HepG2 (cell line): ENCODE results near the gene FOXS1. TPM values are rescaled to one million over a fixed set of nuclear protein-coding genes. Genes with fewer than 3 reads are reported as not detected.

Experiments used
- BCLAF1 ChIP-seq: fragments of 450-650 bp; IDR thresholded peaks from 2 replicates; pipeline ENCODE4 v1.6.1; 2017; ENCODE audit warnings: mild to moderate bottlenecking
- FOXP4 ChIP-seq: sonication (generic); formaldehyde crosslinking; IDR thresholded peaks from 2 replicates; pipeline ENCODE4 v1.4.0; 2020; ENCODE audit warnings: missing genetic modification reagents
- MIER3 ChIP-seq: IDR thresholded peaks from 2 replicates; pipeline ENCODE4 v1.6.1; 2016; ENCODE audit warnings: missing compliant biosample characterization, borderline replicate concordance
- NR2F2 ChIP-seq: IDR thresholded peaks from 2 replicates; pipeline ENCODE4 v1.6.1; 2012; ENCODE audit warnings: low read depth, inconsistent platforms, borderline replicate concordance
- SMARCE1 ChIP-seq: fragments of 450-650 bp; IDR thresholded peaks from 2 replicates; pipeline ENCODE4 v1.6.1; 2017; ENCODE audit warnings: borderline replicate concordance
- SNAPC5 ChIP-seq: sonication (generic); formaldehyde crosslinking; IDR thresholded peaks from 2 replicates; pipeline ENCODE4 v1.8.1; 2023; ENCODE audit warnings: mild to moderate bottlenecking, missing genetic modification reagents, borderline replicate concordance
- SRF ChIP-seq: IDR thresholded peaks from 2 replicates; pipeline ENCODE4 v1.6.1; 2011; ENCODE audit warnings: mild to moderate bottlenecking, low read depth, low read length, moderate library complexity
- SSRP1 ChIP-seq: IDR thresholded peaks from 2 replicates; pipeline ENCODE4 v1.6.1; 2016; ENCODE audit warnings: control low read depth
- TOPORS ChIP-seq: sonication (generic); formaldehyde crosslinking; IDR thresholded peaks from 2 replicates; pipeline ENCODE4 v1.8.0; 2023; ENCODE audit warnings: mild to moderate bottlenecking, missing genetic modification reagents
- ZBTB37 ChIP-seq: sonication (generic); formaldehyde crosslinking; IDR thresholded peaks from 2 replicates; pipeline ENCODE4 v1.4.0; 2020; ENCODE audit warnings: mild to moderate bottlenecking, missing genetic modification reagents
- ZFP82 ChIP-seq: sonication (generic); formaldehyde crosslinking; IDR thresholded peaks from 2 replicates; pipeline ENCODE4 v1.5.1; 2020; ENCODE audit warnings: mild to moderate bottlenecking, missing genetic modification reagents, borderline replicate concordance
- ZNF274 ChIP-seq: sonication (generic); formaldehyde crosslinking; IDR thresholded peaks from 2 replicates; pipeline ENCODE4 v1.5.1; 2020; ENCODE audit warnings: mild to moderate bottlenecking, missing genetic modification reagents
- ZNF407 ChIP-seq: sonication (generic); formaldehyde crosslinking; IDR thresholded peaks from one replicate; pipeline ENCODE4 v1.5.1; 2020; ENCODE audit warnings: mild to moderate bottlenecking, missing genetic modification reagents; ENCODE audit errors: not compliant biosample characterization
- ZNF598 ChIP-seq: sonication (generic); formaldehyde crosslinking; IDR thresholded peaks from 2 replicates; pipeline ENCODE4 v1.5.1; 2020; ENCODE audit warnings: mild to moderate bottlenecking, missing genetic modification reagents, borderline replicate concordance
- polyA plus RNA-seq, 8 experiments: library from polyadenylated mRNA; depleted of rRNA in 3 of 8; stranded (reverse) in 7 of 8; unstranded in 1 of 8; fragments of >200 nt; fragmentation: Illumina TruSeq in 4 of 8; extraction: Trizol in 4 of 8; gene quantifications; 2 replicates each; pipeline versions ENCODE4 v1.2.1 to v1.2.3, GENCODE V29; 2011 to 2016; ENCODE audit warnings: low read depth in 4 of 8, missing spikeins in 1 of 8, mixed read lengths in 1 of 8; ENCODE audit not compliant: insufficient read depth in 1 of 8
- total RNA-seq, 5 experiments: library from RNA; depleted of rRNA; stranded (reverse); fragments of >200 nt; fragmentation: Illumina TruSeq; extraction: Trizol; gene quantifications; 2 replicates each; pipeline ENCODE4 v1.2.3, GENCODE V29; 2016; ENCODE audit warnings: low read depth in 1 of 5

Gene FOXS1
- total and polyA plus RNA-seq, 2 of the 13 experiments (the other 11 are each of a cell fraction or from before 2014, with no cell fraction given): not detected

- TF ChIP-seq ZNF274 (CRISPR knock-in tag) (no peak), SNAPC5 (no peak), FOXP4 (no peak), SMARCE1 (no peak), ZNF407 (no peak), SSRP1 (CRISPR knock-in tag) (no peak), MIER3 (CRISPR knock-in tag) (no peak), ZFP82 (CRISPR knock-in tag) (no peak), SRF (no peak), TOPORS (CRISPR knock-in tag) (no peak), BCLAF1 (no peak), ZNF598 (CRISPR knock-in tag) (0 out of 2 replicates have a peak, but pooled peaks have one; percentile 0), NR2F2 (no peak), ZBTB37 (CRISPR knock-in tag) (no peak)
These were observed 21.9 kb downstream of the FOXS1 start (continued) for GRCh38 chr20:31823360-31824124.
